Suprapubic skin (tissue), 4 donors: ENCODE results near the gene ARAP3.

ENCODE experiments used
- POLR2A ChIP-seq, 2 donors: fragments of 450-650 bp; IDR thresholded peaks; one replicate each; pipeline ENCODE4 v1.6.1; 2017; ENCODE audit warnings: antibody characterized with exemption in 2 of 2, mild to moderate bottlenecking in 2 of 2, moderate library complexity in 2 of 2
- POLR2AphosphoS5 ChIP-seq, 3 donors: sonication (generic); formaldehyde crosslinking; IDR thresholded peaks; one replicate each; pipeline ENCODE4 v1.6.1; 2017; ENCODE audit warnings: antibody characterized with exemption in 3 of 3

DNA sequence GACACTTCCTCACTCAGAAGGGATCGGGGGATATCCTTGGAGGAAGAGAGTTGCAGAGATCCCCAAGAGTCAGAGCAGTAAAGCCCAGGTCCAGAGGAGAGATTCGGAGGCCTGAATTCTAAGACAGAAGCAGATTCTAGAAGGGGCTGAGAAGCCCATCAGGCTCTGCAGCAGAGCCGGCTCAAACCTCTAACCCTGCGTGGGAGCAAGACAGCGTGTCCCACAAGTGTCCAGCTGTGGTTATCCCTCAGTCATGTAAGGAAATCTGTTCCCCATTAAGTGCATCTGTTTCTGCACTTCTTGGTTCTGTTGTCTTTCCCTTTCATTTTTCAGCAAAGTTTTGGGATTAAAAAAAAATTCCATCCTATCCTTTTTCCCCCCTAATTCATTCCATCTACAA is 58.4 kb downstream of the ARAP3 start:
- no peak for TF ChIP-seq POLR2AphosphoS5 (IDR thresholded peaks at IDR 0.05)
- TF ChIP-seq POLR2A (IDR thresholded peaks at IDR 0.05): no peak
